Spleen (tissue), 11 donors: ENCODE measurements around the gene CHRM1. TPM values are rescaled to one million over a fixed set of nuclear protein-coding genes. Genes with fewer than 3 reads are reported as not detected.
A peak's percentile ranks its signal among the peaks of the same experiment; 100 is the strongest.
"Not testable (repeated sequence)": the region's sequence is repeated elsewhere in the genome, so short reads cannot be mapped to it uniquely, and the experiment has no call there.

Source experiments
- DNase-seq: peaks from one replicate; pipeline ENCODE4 v3.0.0-alpha.2; 2020
- H3K27ac ChIP-seq, 8 donors: fragments of 200-600 bp; sonication (generic) in 7 of 8; 1 replicate in 4 of 8; 2 replicates in 4 of 8; pipeline versions ENCODE4 v1.5.0 to v1.8.0; 2016 to 2021; ENCODE audit warnings: inconsistent platforms in 4 of 8, mild to moderate bottlenecking in 4 of 8, moderate library complexity in 1 of 8
- H3K27me3 ChIP-seq, 7 donors: fragments of 200-600 bp; sonication (generic) in 6 of 7; replicated peaks in 1 of 7; 1 replicate in 4 of 7; 2 replicates in 3 of 7; pipeline versions ENCODE4 v1.5.0 to v1.8.0; 2016 to 2021; ENCODE audit warnings: inconsistent platforms in 3 of 7, mild to moderate bottlenecking in 1 of 7
- H3K36me3 ChIP-seq, 6 donors: fragments of 200-600 bp; sonication (generic) in 5 of 6; 1 replicate in 4 of 6; 2 replicates in 2 of 6; pipeline versions ENCODE4 v1.5.0 to v1.8.0; 2016 to 2021; ENCODE audit warnings: inconsistent platforms in 2 of 6
- H3K4me1 ChIP-seq, 6 donors: fragments of 200-600 bp; sonication (generic) in 5 of 6; 1 replicate in 3 of 6; 2 replicates in 3 of 6; pipeline versions ENCODE4 v1.5.0 to v1.8.0; 2016 to 2021; ENCODE audit warnings: inconsistent platforms in 3 of 6
- H3K4me3 ChIP-seq, 8 donors: fragments of 200-600 bp; sonication (generic) in 7 of 8; 1 replicate in 4 of 8; 2 replicates in 4 of 8; pipeline versions ENCODE4 v1.5.0 to v1.8.0; 2016 to 2021; ENCODE audit warnings: inconsistent platforms in 4 of 8, mild to moderate bottlenecking in 4 of 8, moderate library complexity in 2 of 8
- H3K9me3 ChIP-seq, 8 donors: fragments of 200-600 bp; sonication (generic) in 7 of 8; 1 replicate in 4 of 8; 2 replicates in 4 of 8; pipeline versions ENCODE4 v1.5.0 to v1.8.0; 2016 to 2021; ENCODE audit warnings: inconsistent platforms in 4 of 8
- POLR2A ChIP-seq, 3 donors: fragments of 450-650 bp; IDR thresholded peaks; one replicate each; pipeline ENCODE4 v1.5.1; 2017; ENCODE audit warnings: antibody characterized with exemption in 3 of 3, mild to moderate bottlenecking in 1 of 3
- POLR2AphosphoS5 ChIP-seq, 3 donors: sonication (generic); formaldehyde crosslinking; IDR thresholded peaks; one replicate each; pipeline ENCODE4 v1.5.1; 2017; ENCODE audit warnings: antibody characterized with exemption in 3 of 3
- WGBS, 5 donors: extraction: QIAGEN DNeasy Blood & Tissue Kit in 3 of 5; methylation state at CpG; one replicate each; pipeline versions ENCODE4 v1.1.5 to v1.1.7; 2013 to 2018; 5-methylcytosine and 5-hydroxymethylcytosine counted together
- intact Hi-C: fragments of 100-400 bp; cut with DNase I; formaldehyde crosslinking; loops from one replicate; pipeline ENCODE4 v1.15.0; 2023; ENCODE audit warnings: low total_unique reads
- polyA plus RNA-seq, 3 donors: library from polyadenylated mRNA; stranded (reverse); fragments of 200-250 nt; gene quantifications; one replicate each; pipeline ENCODE4 v1.2.1, GENCODE V29; 2013
- small RNA-seq, 4 donors: library from RNA; depleted of rRNA; stranded (forward); fragments of <200 nt; gene quantifications; one replicate each; pipeline ENCODE3, GENCODE V24; 2016
- total RNA-seq, 7 donors: library from RNA; depleted of rRNA in 3 of 7; stranded (reverse); fragments of >200 nt in 3 of 7; fragmentation: NEBNext Ultra II Directional in 4 of 7; extraction: Animal tissue kit (Norgen Biotek cat#: 25700) in 4 of 7; gene quantifications; one replicate each; pipeline versions ENCODE4 v1.1.0 to v1.2.1, GENCODE V29; 2016 to 2021
- TF ChIP-seq, protein P1 (sequence below), 11 experiments: fragments of 200-600 bp in 7 of 11; fragments of 450-650 bp in 4 of 11; sonication (generic) in 4 of 11; IDR thresholded peaks in 8 of 11; conservative IDR thresholded peaks in 3 of 11; 1 replicate in 7 of 11; 2 replicates in 4 of 11; pipeline versions ENCODE4 v1.4.0 to v1.8.0; 2016 to 2021; ENCODE audit warnings: antibody characterized with exemption in 11 of 11, inconsistent platforms in 4 of 11, mild to moderate bottlenecking in 1 of 11
- donor health status: healthy with polysubstance abuse.
- donor health status: DM: no; HTN: no; CAD: no; lungs with moderate emphysema.
- donor health status: DM: no; HTN: no; CAD: no.
- donor health status: Bipolar disorder and iron deficiency.
- donor health status: healthy.
- donor health status: DM: no; HTN: no; CAD: no.
- donor health status: DM: yes; HTN: yes; CAD: no.

Gene CHRM1
- total and polyA plus RNA-seq, 10 donors = not detected

DNA sequence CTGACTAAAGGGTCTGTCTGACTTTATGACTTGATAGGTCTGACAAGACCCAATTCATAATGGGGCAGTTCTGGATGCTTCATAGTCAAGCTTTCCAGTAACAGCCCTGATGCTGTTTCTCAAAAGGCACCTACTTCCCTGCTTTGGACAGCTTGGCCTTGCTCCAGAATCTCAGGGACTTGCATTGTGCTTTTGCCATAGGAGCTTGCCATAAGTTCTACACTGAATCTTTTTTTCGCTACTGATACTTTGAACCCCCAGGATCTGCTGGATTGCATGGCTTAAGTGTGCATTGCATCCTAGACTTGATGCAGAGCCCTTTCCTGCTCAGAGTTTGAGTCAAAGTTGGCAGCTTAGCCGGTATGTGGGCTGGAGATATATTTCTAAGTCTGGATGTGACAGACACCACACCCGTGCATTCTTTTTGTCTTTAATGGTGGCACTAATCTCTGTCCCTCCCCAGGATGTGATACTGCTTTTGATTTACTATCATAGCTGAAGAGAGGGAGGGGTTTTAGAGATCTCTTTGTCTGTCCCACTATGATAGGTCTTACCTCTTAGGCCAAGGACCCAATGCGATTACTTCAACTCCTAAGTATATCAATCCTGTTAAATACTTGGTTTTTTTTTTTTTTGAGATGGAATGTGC, 57.4 kb downstream of the CHRM1 start:
- no peak for TF ChIP-seq POLR2AphosphoS5 (IDR thresholded peaks at IDR 0.05)
- TF ChIP-seq, protein P1, sequence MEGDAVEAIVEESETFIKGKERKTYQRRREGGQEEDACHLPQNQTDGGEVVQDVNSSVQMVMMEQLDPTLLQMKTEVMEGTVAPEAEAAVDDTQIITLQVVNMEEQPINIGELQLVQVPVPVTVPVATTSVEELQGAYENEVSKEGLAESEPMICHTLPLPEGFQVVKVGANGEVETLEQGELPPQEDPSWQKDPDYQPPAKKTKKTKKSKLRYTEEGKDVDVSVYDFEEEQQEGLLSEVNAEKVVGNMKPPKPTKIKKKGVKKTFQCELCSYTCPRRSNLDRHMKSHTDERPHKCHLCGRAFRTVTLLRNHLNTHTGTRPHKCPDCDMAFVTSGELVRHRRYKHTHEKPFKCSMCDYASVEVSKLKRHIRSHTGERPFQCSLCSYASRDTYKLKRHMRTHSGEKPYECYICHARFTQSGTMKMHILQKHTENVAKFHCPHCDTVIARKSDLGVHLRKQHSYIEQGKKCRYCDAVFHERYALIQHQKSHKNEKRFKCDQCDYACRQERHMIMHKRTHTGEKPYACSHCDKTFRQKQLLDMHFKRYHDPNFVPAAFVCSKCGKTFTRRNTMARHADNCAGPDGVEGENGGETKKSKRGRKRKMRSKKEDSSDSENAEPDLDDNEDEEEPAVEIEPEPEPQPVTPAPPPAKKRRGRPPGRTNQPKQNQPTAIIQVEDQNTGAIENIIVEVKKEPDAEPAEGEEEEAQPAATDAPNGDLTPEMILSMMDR (IDR thresholded peaks at IDR 0.05 in 8 of 11, conservative IDR thresholded peaks at IDR 0.05 in 3 of 11) = no peak
- Histone ChIP-seq H3K4me3 (no peak overlapping the region), H3K36me3 (no peaks in the 10 kb centered on the region), H3K27me3 (no peaks in the 10 kb centered on the region), H3K4me1 (peaks cover 5 to 13% (median 9%) of the 10 kb centered on the region in 6 donors), H3K27ac (no peak overlapping the region), H3K9me3 (no peaks in the 10 kb centered on the region)
- intact Hi-C loops = loop anchor here (10.0 kb wide), 1 partner anchor 469 kb away; no protein-coding TSS in a partner anchor
- 78 to 85% (median 83%) methylated on average over 4 of the region's 4 CpGs for WGBS, 5 donors
- DNase-seq = no peak

DNA sequence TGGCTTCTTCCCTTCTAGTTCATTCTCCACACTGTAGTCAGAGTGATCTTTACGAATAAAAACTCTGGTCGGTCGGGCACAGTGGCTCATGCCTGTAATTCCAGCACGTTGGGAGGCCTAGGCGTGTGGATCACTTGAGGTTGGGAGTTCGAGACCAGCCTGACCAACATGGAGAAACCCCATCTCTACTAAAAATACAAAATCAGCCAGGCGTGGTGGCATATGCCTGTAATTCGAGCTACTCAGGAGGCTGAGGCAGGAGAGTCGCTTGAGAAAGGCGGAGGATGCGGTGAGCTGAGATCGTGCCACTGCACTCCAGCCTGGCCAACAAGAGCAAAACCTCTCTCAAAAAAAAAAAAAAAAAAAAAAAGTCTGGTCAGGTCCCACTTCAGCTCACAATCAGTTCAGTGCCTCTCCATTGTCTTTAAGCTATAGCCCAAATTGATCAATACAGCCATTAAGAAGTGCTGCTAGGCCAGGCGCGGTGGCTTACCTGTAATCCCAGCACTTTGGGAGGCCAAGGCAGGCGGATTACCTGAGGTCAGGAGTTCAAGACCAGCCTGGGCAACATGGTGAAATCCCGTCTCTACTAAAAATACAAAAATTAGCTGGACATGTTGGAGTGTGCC, 59.5 kb downstream of the CHRM1 start:
- not testable (repeated sequence) for H3K27me3 ChIP-seq, H3K9me3 ChIP-seq, H3K27ac ChIP-seq, H3K36me3 ChIP-seq, H3K4me3 ChIP-seq
- DNase-seq = peak; percentile 47
- H3K4me1 ChIP-seq = peaks cover 11 to 30% (median 17%) of the 10 kb centered on the region in 6 donors
- WGBS, 5 donors = 86 to 95% (median 93%) methylated on average over 16 of the region's 16 CpGs
- intact Hi-C loops = loop anchor here (10.0 kb wide), 1 partner anchor 467 kb away; no protein-coding TSS in a partner anchor

DNA sequence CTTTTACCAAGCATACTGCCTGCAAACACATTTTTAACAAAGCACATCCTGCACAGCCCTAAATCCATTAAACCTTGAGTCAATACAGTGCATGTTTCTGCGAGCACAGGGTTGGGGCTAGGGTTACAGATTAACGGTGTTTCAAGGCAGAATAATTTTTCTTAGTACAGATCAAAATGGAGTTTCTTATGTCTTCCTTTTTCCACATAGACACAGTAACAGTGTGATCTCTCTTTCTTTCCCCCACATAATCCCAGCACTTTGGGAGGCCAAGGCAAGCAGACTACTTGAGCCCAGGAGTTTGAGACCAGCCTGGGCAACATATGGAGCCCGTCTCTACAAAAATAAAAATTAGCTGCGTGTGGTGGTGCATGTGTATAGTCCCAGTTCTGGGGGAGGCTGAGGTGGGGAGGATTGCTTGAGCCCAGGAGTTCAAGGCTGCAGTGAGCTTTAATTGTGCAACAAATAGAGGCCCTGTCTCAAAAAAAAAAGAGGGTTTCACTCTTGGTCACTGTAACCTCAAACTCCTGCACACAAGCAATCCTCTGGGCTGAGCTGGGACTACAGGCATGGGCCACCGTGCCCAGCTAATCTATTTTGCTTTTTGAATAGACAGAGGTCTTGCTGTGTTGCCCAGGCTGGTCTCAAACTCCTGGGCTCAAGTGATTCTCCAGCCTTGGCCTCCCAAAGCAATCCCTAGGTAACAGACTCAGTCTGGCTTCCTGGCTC, 60.2 kb downstream of the CHRM1 start:
- no peaks in the 10 kb centered on the region for H3K9me3 ChIP-seq
- DNase-seq = peak; percentile 27
- WGBS, 5 donors = 78 to 87% (median 81%) methylated on average over 5 of the region's 5 CpGs
- no peak overlapping the region for H3K4me3 ChIP-seq
- no peaks in the 10 kb centered on the region for H3K27me3 ChIP-seq
- H3K36me3 ChIP-seq = no peaks in the 10 kb centered on the region
- TF ChIP-seq POLR2AphosphoS5 (IDR thresholded peaks at IDR 0.05) (no peak), POLR2A (IDR thresholded peaks at IDR 0.05) (no peak)
- TF ChIP-seq, protein P1 (IDR thresholded peaks at IDR 0.05 in 8 of 11, conservative IDR thresholded peaks at IDR 0.05 in 3 of 11) = no peak
- H3K4me1 ChIP-seq = peaks cover 11 to 37% (median 22%) of the 10 kb centered on the region in 6 donors
- intact Hi-C loops = loop anchor here (10.0 kb wide), 1 partner anchor 466 kb away; no protein-coding TSS in a partner anchor
- H3K27ac ChIP-seq = no peak overlapping the region

DNA sequence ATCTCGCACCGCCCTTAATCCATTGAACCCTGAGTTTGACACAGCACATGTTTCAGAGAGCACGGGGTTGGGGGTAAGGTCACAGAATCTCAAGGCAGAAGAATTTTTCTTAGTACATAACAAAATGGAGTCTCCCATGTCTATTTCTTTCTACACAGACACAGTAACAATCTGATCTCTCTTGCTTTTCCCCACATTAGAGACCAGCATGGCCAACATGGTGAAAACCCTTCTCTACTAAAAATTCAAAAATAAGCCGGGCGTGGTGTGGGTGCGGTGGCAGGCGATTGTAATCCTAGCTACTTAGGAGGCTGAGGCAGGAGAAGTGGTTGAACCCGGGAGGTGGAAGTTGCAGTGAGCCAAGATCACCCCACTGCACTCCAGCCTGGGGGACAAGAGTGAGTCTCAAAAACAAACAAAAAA, 61.9 kb downstream of the CHRM1 start:
- H3K27me3 ChIP-seq, H3K9me3 ChIP-seq, H3K36me3 ChIP-seq, H3K27ac ChIP-seq, H3K4me3 ChIP-seq: not testable (repeated sequence)
- 85 to 91% (median 90%) methylated on average over 6 to 8 of the region's 8 CpGs for WGBS, 5 donors
- DNase-seq = peak; percentile 27
- intact Hi-C loops = loop anchor here (5.0 kb wide), 1 partner anchor 72 kb away; the partner anchor contains the start of gene TMEM179B
- H3K4me1 ChIP-seq = peaks cover 13 to 51% (median 31%) of the 10 kb centered on the region in 6 donors

Small RNA genes lying within 50 kb of the gene (small RNA-seq; reads per million reads assigned to genes)
- gene RN7SL259P = 0 reads per million in 4 donors

Other genes starting within 250 kb of the CHRM1 start
- gene UQCC3, start 249.7 kb downstream of the CHRM1 start, total RNA-seq = 1 to 10 TPM; 4.9 to 6.5 (median 5.9) TPM
- gene UQCC3, start 249.7 kb downstream of the CHRM1 start, polyA plus RNA-seq = 10 to 100 TPM; 20.2 to 23.7 (median 23.3) TPM
- gene LBHD1, start 249.1 kb downstream of the CHRM1 start, total RNA-seq = 10 to 100 TPM in 6 of 7 donors, 1 to 10 TPM in 1; 10.0 to 20.2 (median 12.8) TPM
- gene LBHD1, start 249.1 kb downstream of the CHRM1 start, polyA plus RNA-seq = 10 to 100 TPM in 2 of 3 donors, 1 to 10 TPM in 1; 7.3 to 21.2 (median 15.1) TPM
- 100 to 1,000 TPM in 6 of 7 donors, 10 to 100 TPM in 1; 93.8 to 158 (median 128) TPM for gene UBXN1, start 242.3 kb downstream of the CHRM1 start, total RNA-seq
- 100 to 1,000 TPM; 198 to 209 (median 203) TPM for gene UBXN1, start 242.3 kb downstream of the CHRM1 start, polyA plus RNA-seq
- gene LRRN4CL, start 231.8 kb downstream of the CHRM1 start, total RNA-seq = not detected
- gene LRRN4CL, start 231.8 kb downstream of the CHRM1 start, polyA plus RNA-seq = under 1 TPM; 0.04 to 0.48 (median 0.17) TPM
- 10 to 100 TPM; 25.6 to 66.0 (median 34.4) TPM for gene BSCL2, start 213.9 kb downstream of the CHRM1 start, total RNA-seq
- 10 to 100 TPM; 47.7 to 62.6 (median 47.8) TPM for gene BSCL2, start 213.9 kb downstream of the CHRM1 start, polyA plus RNA-seq
- not detected for gene GNG3, start 213.7 kb downstream of the CHRM1 start, total RNA-seq
- under 1 TPM in 2 of 3 donors, not detected in 1; 0.12 to 0.13 TPM for gene GNG3, start 213.7 kb downstream of the CHRM1 start, polyA plus RNA-seq
- gene HNRNPUL2, start 193.9 kb downstream of the CHRM1 start, total RNA-seq = 10 to 100 TPM; 39.3 to 62.8 (median 48.5) TPM
- 10 to 100 TPM; 26.4 to 37.1 (median 29.3) TPM for gene HNRNPUL2, start 193.9 kb downstream of the CHRM1 start, polyA plus RNA-seq
- 10 to 100 TPM; 25.4 to 47.1 (median 30.5) TPM for gene TTC9C, start 192.9 kb downstream of the CHRM1 start, total RNA-seq
- 10 to 100 TPM; 27.8 to 35.6 (median 33.4) TPM for gene TTC9C, start 192.9 kb downstream of the CHRM1 start, polyA plus RNA-seq
- 10 to 100 TPM in 5 of 7 donors, 1 to 10 TPM in 2; 6.6 to 14.5 (median 11.1) TPM for gene ZBTB3, start 167.2 kb downstream of the CHRM1 start, total RNA-seq
- gene ZBTB3, start 167.2 kb downstream of the CHRM1 start, polyA plus RNA-seq = 1 to 10 TPM; 3.2 to 4.9 (median 3.9) TPM
- gene POLR2G, start 159.8 kb downstream of the CHRM1 start, total RNA-seq = 10 to 100 TPM; 52.1 to 74.0 (median 60.2) TPM
- gene POLR2G, start 159.8 kb downstream of the CHRM1 start, polyA plus RNA-seq = 100 to 1,000 TPM; 129 to 153 (median 135) TPM
- gene TAF6L, start 150.0 kb downstream of the CHRM1 start, total RNA-seq = 10 to 100 TPM; 16.6 to 28.8 (median 23.7) TPM
- gene TAF6L, start 150.0 kb downstream of the CHRM1 start, polyA plus RNA-seq = 10 to 100 TPM; 11.9 to 37.5 (median 21.1) TPM
- gene TMEM179B, start 134.0 kb downstream of the CHRM1 start, total RNA-seq = 10 to 100 TPM; 39.0 to 80.8 (median 48.3) TPM
- gene TMEM179B, start 134.0 kb downstream of the CHRM1 start, polyA plus RNA-seq = 10 to 100 TPM; 46.1 to 57.1 (median 54.6) TPM
- gene TMEM223, start 129.4 kb downstream of the CHRM1 start, total RNA-seq = 10 to 100 TPM; 11.2 to 27.8 (median 13.6) TPM
- gene TMEM223, start 129.4 kb downstream of the CHRM1 start, polyA plus RNA-seq = 10 to 100 TPM; 19.0 to 32.8 (median 25.0) TPM
- 100 to 1,000 TPM in 4 of 7 donors, 10 to 100 TPM in 3; 87.7 to 125 (median 118) TPM for gene NXF1, start 115.9 kb downstream of the CHRM1 start, total RNA-seq
- gene NXF1, start 115.9 kb downstream of the CHRM1 start, polyA plus RNA-seq = 100 to 1,000 TPM in 2 of 3 donors, 10 to 100 TPM in 1; 83.1 to 271 (median 194) TPM
- gene STX5, start 89.3 kb downstream of the CHRM1 start, total RNA-seq = 10 to 100 TPM; 40.5 to 50.7 (median 43.7) TPM
- gene STX5, start 89.3 kb downstream of the CHRM1 start, polyA plus RNA-seq = 10 to 100 TPM; 20.9 to 27.0 (median 23.5) TPM
- gene TEX54, start 88.5 kb downstream of the CHRM1 start, total RNA-seq = not detected
- not detected for gene TEX54, start 88.5 kb downstream of the CHRM1 start, polyA plus RNA-seq
- 10 to 100 TPM; 29.0 to 62.2 (median 46.4) TPM for gene WDR74, start 81.8 kb downstream of the CHRM1 start, total RNA-seq
- gene WDR74, start 81.8 kb downstream of the CHRM1 start, polyA plus RNA-seq = 10 to 100 TPM; 56.0 to 66.2 (median 60.1) TPM
- gene SLC3A2, start 40.5 kb downstream of the CHRM1 start, total RNA-seq = 100 to 1,000 TPM; 102 to 138 (median 114) TPM
- 10 to 100 TPM; 48.7 to 58.4 (median 52.8) TPM for gene SLC3A2, start 40.5 kb downstream of the CHRM1 start, polyA plus RNA-seq
- gene SLC22A6, start 63.6 kb upstream of the CHRM1 start, total RNA-seq = not detected
- not detected for gene SLC22A6, start 63.6 kb upstream of the CHRM1 start, polyA plus RNA-seq
- gene SLC22A8, start 94.5 kb upstream of the CHRM1 start, total RNA-seq = not detected
- gene SLC22A8, start 94.5 kb upstream of the CHRM1 start, polyA plus RNA-seq = not detected
- gene SLC22A24, start 222.9 kb upstream of the CHRM1 start, total RNA-seq = not detected
- not detected for gene SLC22A24, start 222.9 kb upstream of the CHRM1 start, polyA plus RNA-seq